Measurements from ENCODE around the gene ANKRD33B. TPM values are rescaled to one million over a fixed set of nuclear protein-coding genes. Genes with fewer than 3 reads are reported as not detected.

Gene ANKRD33B
- total RNA-seq, 2 donors from 2014 or later = 4.1 to 7.4 TPM

DNA sequence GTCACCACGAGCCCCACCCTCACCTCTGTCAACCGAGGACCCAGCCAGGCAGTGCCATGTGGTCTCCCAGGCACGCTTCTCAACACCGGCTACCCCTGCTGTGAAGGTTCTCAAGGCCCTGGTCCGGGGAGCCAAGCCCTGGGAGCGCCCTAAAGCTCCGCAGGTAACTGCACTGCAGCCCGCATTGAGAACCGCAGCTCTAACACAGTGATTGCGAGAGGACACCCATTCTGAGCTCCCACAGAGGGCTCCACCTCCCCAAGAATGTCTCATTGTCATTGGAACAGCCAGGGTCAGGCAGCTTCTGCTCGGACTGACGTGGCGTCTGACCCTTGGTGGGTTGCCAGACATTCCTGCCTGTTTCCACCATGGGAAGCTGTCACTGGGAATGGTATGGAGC lies 88.3 kb downstream of the ANKRD33B start:
- Histone ChIP-seq H3K27me3 (replicated peaks; ENCODE audit: insufficient read depth) (no peaks in the 10 kb centered on the region), H3K27ac (no peak overlapping the region), H3K9me3 (no peaks in the 10 kb centered on the region), H3K4me1 (replicated peaks) (no peaks in the 10 kb centered on the region), H3K36me3 (no peaks in the 10 kb centered on the region), H3K4me3 (no peak overlapping the region)
- TF ChIP-seq POLR2AphosphoS5 (IDR thresholded peaks at IDR 0.05) (no peak), POLR2A (IDR thresholded peaks at IDR 0.05) (no peak)
- TF ChIP-seq, protein P1, sequence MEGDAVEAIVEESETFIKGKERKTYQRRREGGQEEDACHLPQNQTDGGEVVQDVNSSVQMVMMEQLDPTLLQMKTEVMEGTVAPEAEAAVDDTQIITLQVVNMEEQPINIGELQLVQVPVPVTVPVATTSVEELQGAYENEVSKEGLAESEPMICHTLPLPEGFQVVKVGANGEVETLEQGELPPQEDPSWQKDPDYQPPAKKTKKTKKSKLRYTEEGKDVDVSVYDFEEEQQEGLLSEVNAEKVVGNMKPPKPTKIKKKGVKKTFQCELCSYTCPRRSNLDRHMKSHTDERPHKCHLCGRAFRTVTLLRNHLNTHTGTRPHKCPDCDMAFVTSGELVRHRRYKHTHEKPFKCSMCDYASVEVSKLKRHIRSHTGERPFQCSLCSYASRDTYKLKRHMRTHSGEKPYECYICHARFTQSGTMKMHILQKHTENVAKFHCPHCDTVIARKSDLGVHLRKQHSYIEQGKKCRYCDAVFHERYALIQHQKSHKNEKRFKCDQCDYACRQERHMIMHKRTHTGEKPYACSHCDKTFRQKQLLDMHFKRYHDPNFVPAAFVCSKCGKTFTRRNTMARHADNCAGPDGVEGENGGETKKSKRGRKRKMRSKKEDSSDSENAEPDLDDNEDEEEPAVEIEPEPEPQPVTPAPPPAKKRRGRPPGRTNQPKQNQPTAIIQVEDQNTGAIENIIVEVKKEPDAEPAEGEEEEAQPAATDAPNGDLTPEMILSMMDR (IDR thresholded peaks at IDR 0.05) = no peak
- intact Hi-C loops (cut with DNase I) = no loop called here
- no peak for DNase-seq (ENCODE audit: low spot score)
- 92% methylated on average over 13 of the region's 13 CpGs for WGBS

DNA sequence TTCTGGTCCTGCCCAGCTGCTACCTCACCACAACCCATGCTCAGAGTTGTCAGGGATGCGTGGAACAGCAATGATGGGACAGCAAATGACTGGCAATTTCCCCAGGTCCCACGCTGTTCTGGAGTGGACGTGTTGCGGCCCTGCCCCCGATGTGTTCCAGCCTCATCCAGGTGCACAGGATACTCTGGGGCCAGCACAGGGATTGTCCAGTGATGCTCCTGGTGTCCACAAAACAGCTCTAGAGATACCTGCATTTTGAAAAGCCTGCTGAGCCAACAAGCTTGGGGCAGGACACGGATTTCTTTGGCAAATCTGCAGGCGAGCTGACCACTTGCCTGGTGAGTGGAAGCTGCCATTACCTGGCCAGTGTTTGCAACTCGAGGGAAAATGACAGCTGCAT lies 88.7 kb downstream of the ANKRD33B start:
- no peaks in the 10 kb centered on the region for H3K4me1 ChIP-seq (replicated peaks)
- DNase-seq (ENCODE audit: low spot score) = no peak
- no peaks in the 10 kb centered on the region for H3K9me3 ChIP-seq
- no peaks in the 10 kb centered on the region for H3K27me3 ChIP-seq (replicated peaks; ENCODE audit: insufficient read depth)
- no peak overlapping the region for H3K4me3 ChIP-seq
- intact Hi-C loops (cut with DNase I) = no loop called here
- WGBS = 93% methylated on average over 8 of the region's 8 CpGs
- TF ChIP-seq POLR2AphosphoS5 (IDR thresholded peaks at IDR 0.05) (no peak), POLR2A (IDR thresholded peaks at IDR 0.05) (no peak)
- TF ChIP-seq, protein P1 (IDR thresholded peaks at IDR 0.05) = no peak
- H3K36me3 ChIP-seq = no peaks in the 10 kb centered on the region
- no peak overlapping the region for H3K27ac ChIP-seq

- Histone ChIP-seq H3K9me3 (no peaks in the 10 kb centered on the region), H3K27me3 (replicated peaks; ENCODE audit: insufficient read depth) (no peaks in the 10 kb centered on the region), H3K27ac (no peak overlapping the region), H3K36me3 (no peaks in the 10 kb centered on the region), H3K4me3 (no peak overlapping the region), H3K4me1 (replicated peaks) (no peaks in the 10 kb centered on the region)
- TF ChIP-seq, protein P1 (IDR thresholded peaks at IDR 0.05) = no peak
- TF ChIP-seq POLR2A (IDR thresholded peaks at IDR 0.05) (no peak), POLR2AphosphoS5 (IDR thresholded peaks at IDR 0.05) (no peak)
- 15% methylated on average over 4 of the region's 4 CpGs for WGBS
- DNase-seq (ENCODE audit: low spot score) = no peak
- intact Hi-C loops (cut with DNase I) = no loop called here
Measured at GRCh38 chr5:10653043-10653442, 89.2 kb downstream of the ANKRD33B start.

DNA sequence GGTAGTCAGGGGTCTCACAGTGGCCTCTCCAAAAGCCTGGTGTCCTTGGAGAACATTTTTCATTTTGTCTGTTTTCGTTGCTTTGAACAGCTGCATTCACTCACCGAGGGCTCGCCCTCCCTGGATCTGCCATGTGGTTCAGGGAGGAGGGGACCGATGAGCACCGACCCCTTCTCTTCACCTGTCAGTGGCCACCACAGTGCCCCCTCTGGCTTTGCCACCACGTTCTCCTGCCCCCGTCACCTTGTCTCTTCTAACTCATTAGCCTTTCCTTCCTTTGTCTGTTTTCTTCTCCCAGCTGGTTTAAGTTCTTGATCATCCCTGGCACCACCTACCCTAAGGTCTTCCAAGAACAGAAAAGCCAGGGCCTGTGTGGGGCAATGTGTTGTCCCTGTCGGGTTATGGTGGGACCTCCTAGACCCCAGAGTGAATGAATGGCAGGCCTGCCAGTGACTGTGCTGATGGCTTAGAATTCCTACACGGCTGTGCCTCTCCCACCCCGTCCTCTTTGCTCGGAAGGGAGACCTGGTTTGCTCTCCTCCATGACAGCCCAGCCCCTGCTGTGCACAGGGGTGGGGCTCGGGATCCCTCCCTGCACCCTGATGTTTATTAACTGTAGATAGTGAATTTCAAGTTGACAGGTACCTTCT lies 90.0 kb downstream of the ANKRD33B start:
- H3K27me3 ChIP-seq (replicated peaks; ENCODE audit: insufficient read depth) = no peaks in the 10 kb centered on the region
- intact Hi-C loops (cut with DNase I) = no loop called here
- TF ChIP-seq POLR2A (IDR thresholded peaks at IDR 0.05) = no peak
- no peak for TF ChIP-seq POLR2AphosphoS5 (IDR thresholded peaks at IDR 0.05)
- TF ChIP-seq, protein P1 (IDR thresholded peaks at IDR 0.05) = no peak
- H3K27ac ChIP-seq = no peak overlapping the region
- 76% methylated on average over 12 of the region's 12 CpGs for WGBS
- no peaks in the 10 kb centered on the region for H3K4me1 ChIP-seq (replicated peaks)
- H3K4me3 ChIP-seq = no peak overlapping the region
- no peaks in the 10 kb centered on the region for H3K36me3 ChIP-seq
- H3K9me3 ChIP-seq = no peaks in the 10 kb centered on the region
- no peak for DNase-seq (ENCODE audit: low spot score)

DNA sequence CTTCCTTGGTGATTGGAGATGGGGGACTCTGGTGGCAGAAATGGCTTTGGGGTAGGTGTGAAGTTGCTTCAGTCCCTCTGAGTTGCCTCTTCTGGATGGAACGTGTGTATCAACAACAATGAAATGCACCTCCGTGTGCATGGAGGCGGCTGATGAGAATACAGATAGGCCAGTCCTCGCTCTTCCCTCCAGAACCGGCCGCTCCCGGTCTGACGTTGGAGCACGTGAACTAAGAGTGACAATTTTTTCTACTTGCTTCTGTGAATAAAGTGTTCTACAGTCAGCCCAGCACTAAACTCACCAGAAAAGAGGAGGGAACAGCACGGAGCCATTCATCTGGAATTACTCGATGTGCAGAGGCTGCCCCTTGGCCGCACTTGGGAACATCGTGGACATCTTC lies 90.7 kb downstream of the ANKRD33B start:
- no peaks in the 10 kb centered on the region for H3K27me3 ChIP-seq (replicated peaks; ENCODE audit: insufficient read depth)
- intact Hi-C loops (cut with DNase I) = no loop called here
- 77% methylated on average over 13 of the region's 13 CpGs for WGBS
- no peak for TF ChIP-seq POLR2A (IDR thresholded peaks at IDR 0.05)
- TF ChIP-seq, protein P1 (IDR thresholded peaks at IDR 0.05) = no peak
- no peak overlapping the region for H3K27ac ChIP-seq
- H3K9me3 ChIP-seq = no peaks in the 10 kb centered on the region
- H3K4me1 ChIP-seq (replicated peaks) = no peaks in the 10 kb centered on the region
- H3K36me3 ChIP-seq = no peaks in the 10 kb centered on the region
- H3K4me3 ChIP-seq = no peak overlapping the region
- DNase-seq (ENCODE audit: low spot score) = no peak
